T-helper 9 cell (primary cell): Measurements from ENCODE around the gene BRINP2.

Source experiments
- DNase-seq: peaks from one replicate; pipeline ENCODE4 v3.0.0-alpha.2; 2020
- total RNA-seq, 2 donors: gene quantifications; one replicate each; lab custom pipeline; 2026; lab: John Stamatoyannopoulos, UW

Gene BRINP2
- total RNA-seq = 0 to 0.24 reads per million in 2 donors

- DNase-seq = no peak
These were observed at the start of gene BRINP2 for GRCh38 chr1:177170756-177171535. Gene BRINP2, plus strand, starts transcription at chr1:177170958. Its CDS starts 58,919 bp downstream, at chr1:177229877.

- no peak for DNase-seq
These were observed 48.1 kb upstream of the BRINP2 start for GRCh38 chr1:177122461-177123251.

GRCh38 chr1:177124577-177125278 is 46.0 kb upstream of the BRINP2 start:
- no peak for DNase-seq

GRCh38 chr1:177126267-177126666 is 44.5 kb upstream of the BRINP2 start:
- DNase-seq = no peak

GRCh38 chr1:177128665-177129281 is 42.0 kb upstream of the BRINP2 start:
- DNase-seq = no peak

- no peak for DNase-seq
These were observed 40.3 kb upstream of the BRINP2 start for GRCh38 chr1:177130451-177130945.

GRCh38 chr1:177131723-177132122 is 39.0 kb upstream of the BRINP2 start:
- DNase-seq = no peak

- DNase-seq = no peak
These were observed 38.6 kb upstream of the BRINP2 start for GRCh38 chr1:177132141-177132540.

- DNase-seq = no peak
These were observed 36.7 kb upstream of the BRINP2 start for GRCh38 chr1:177133977-177134538.

GRCh38 chr1:177135250-177135649 is 35.5 kb upstream of the BRINP2 start:
- no peak for DNase-seq

GRCh38 chr1:177137814-177138213 is 32.9 kb upstream of the BRINP2 start:
- no peak for DNase-seq

GRCh38 chr1:177138347-177138746 is 32.4 kb upstream of the BRINP2 start:
- no peak for DNase-seq

- no peak for DNase-seq
These were observed 28.7 kb upstream of the BRINP2 start for GRCh38 chr1:177142010-177142409.

GRCh38 chr1:177142791-177143271 is 27.9 kb upstream of the BRINP2 start:
- DNase-seq = no peak

- no peak for DNase-seq
These were observed 25.4 kb upstream of the BRINP2 start for GRCh38 chr1:177145106-177146070.

- DNase-seq = no peak
These were observed 24.3 kb upstream of the BRINP2 start for GRCh38 chr1:177146499-177146898.

GRCh38 chr1:177162243-177162642 is 8.5 kb upstream of the BRINP2 start:
- DNase-seq = no peak

GRCh38 chr1:177163844-177164379 is 6.8 kb upstream of the BRINP2 start:
- no peak for DNase-seq

- no peak for DNase-seq
These were observed 6.2 kb upstream of the BRINP2 start, which contains the start of gene ASTN1 for GRCh38 chr1:177164380-177165068. Gene ASTN1, minus strand, starts transcription at chr1:177164712. Its CDS starts 36 bp downstream, at chr1:177164676.

GRCh38 chr1:177165069-177165439 is 5.7 kb upstream of the BRINP2 start:
- no peak for DNase-seq
